NCI-H2227 treated with DMSO at 0.1 percent for 48 hours (cell line): Measurements from ENCODE around the gene PPP1R8.
"Not testable (repeated sequence)": the region's sequence is repeated elsewhere in the genome, so short reads cannot be mapped to it uniquely, and the experiment has no call there.

Source experiments
- DNase-seq: peaks from one replicate; lab custom pipeline; 2025; lab: John Stamatoyannopoulos, UW

The PPP1R8 gene

DNA sequence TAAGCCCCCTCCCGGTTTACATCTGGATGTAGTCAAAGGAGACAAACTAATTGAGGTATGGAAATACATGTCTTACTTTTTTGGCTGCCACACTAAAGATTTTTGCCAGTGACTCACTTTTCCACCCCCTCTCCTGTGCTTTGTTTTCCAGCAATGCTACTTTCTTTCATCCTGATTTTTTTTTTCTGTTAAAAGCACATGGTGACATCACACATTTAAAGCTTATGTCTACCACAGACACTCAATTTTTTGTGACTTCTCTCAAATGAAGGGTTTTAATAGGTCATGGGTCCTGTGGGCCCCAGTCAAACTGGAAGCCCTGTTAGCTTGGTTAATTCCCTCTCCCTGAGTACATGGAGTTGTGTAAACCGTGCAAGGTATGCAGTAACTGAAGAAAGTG lies 2.2 kb downstream of the PPP1R8 start:
- no peak for DNase-seq

DNA sequence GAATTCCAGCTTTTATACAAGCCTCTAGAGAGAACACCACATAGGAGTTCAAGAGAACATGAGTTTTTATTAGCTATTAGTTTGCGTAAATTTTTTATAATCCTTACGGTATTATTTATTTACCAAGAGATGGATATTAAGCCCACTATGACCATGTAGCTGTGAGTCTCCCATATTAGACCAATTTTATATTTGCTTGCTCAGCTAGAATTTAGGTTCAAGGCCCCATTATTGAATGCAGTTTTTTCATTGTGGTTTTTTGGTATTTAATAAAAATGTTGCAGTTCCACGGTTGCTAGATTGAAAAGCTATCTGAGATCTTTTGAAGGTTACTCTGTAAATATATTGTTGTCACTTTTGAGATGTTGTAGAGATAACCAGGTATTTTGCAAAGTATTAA lies 2.9 kb downstream of the PPP1R8 start:
- no peak for DNase-seq

DNA sequence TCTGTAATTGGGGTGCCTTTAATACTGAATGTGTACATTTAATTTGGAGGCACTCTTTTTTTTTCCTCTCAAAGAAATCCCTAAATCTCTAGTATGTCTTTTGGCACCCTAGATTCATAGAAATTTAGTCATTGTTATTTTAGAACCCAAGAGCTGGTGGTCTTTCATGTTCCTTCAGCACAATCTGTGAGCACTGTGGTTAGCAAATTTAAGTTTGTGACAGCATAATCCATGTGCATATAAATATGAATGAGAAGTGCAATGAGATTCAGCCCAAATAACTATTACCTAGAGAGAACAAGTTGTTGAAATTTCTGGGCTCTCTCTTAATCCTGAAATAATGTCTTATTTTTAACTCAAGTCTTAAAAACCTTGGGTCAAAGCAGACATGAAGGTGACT lies 4.5 kb downstream of the PPP1R8 start:
- no peak for DNase-seq

DNA sequence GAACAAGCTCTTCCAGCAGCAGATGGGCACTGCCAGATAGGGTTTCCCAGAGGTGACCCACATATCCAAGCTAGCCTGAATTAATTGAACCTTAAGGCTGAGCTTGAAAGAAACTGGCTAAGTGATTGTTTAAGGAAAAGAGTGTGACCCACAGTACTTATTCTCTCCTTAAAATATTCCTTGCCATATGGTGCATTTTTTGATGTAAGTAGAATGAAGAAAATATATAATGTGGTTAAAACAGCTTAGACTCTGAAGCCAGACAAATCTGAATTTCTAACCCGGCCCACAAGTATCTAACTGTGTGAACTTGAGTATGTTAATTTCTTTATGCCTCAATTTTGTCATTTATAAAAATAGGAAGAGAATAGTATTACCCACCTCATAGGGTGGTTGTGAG lies 4.9 kb downstream of the PPP1R8 start:
- no peak for DNase-seq

DNA sequence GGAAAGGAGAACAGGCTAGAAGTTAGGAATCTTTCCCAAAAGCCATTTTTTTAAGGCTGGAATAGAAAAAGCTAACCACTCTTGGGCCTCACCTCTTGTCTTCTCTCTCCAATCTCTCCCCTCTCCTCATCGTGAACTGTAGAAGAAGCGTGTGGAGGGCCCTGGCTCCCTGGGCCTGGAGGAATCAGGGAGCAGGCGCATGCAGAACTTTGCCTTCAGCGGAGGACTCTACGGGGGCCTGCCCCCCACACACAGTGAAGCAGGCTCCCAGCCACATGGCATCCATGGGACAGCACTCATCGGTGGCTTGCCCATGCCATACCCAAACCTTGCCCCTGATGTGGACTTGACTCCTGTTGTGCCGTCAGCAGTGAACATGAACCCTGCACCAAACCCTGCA lies 19.4 kb downstream of the PPP1R8 start:
- no peak for DNase-seq

DNA sequence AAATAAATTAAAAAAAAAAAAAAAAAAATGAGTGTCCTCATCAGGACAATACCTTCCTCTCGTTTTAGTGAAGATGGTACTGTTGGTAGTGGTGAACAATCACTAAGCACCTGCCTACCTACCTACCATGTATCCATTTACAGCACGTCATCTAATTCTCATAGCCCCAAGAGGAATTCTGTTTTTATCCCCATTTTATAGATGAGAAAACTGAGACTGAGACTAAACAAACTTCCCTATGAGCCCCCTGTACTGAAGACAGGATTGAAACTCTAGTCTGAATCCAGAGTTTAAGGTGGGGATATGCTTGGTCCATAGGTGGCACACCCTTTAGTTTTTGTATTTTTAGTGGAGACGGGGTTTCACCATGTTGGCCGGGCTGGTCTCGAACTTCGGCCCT lies 24.5 kb downstream of the PPP1R8 start:
- DNase-seq, result no peak

DNA sequence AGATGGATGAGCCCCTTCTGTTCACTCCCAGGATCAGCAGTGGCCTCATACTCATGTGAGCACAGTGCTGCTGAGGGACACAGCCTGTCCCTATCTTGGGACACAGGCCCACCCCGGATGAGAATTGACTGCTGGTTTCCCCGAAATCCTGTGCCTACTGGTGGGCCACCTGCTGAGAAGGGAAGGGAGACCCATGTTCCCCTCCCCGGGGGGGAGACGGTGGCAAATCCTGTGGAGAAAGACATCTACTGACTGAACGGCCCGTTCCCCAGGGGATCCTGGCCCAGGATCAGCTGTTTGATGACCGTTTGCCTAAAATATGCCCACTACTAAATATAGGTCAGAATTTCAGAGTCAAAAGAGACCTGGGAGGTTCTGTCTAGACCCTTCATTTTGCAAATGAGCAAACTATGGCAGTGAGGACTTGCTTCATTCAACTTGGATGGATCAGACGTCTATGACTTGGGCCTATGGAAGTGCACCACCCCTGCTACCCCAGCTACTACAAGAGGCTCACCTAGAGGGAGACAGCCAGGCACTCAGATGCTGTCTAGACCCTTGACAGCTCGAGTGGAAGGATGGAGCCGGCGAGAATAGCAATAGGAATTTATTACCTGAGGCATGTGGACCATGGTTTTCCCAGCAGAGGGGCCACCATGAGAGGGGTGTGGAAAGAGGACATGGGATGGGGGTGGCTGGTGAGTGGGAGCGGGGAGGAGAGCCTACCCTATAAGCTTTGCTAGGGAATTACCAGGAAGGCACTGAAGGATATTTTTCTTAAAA lies 26.2 kb downstream of the PPP1R8 start:
- DNase-seq, result no peak

DNA sequence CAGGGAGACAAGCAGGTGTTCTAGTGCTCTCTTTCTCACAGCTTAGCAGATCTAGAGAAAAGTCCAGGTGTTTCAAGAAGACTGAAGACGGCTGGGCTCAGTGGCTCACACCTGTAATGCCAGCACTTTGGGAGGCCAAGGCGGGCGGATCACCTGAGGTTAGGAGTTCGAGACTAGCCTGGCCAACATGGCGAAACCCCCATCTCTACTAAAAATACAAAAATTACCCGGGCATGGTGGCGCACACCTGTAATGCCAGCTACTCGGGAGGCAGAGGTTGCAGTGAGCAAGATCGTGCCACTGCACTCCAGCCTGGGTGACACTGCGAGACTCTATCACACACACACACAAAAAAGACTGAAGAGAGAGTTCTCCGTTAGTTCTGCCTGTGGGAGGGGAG lies 27.0 kb downstream of the PPP1R8 start:
- not testable (repeated sequence) for DNase-seq

DNA sequence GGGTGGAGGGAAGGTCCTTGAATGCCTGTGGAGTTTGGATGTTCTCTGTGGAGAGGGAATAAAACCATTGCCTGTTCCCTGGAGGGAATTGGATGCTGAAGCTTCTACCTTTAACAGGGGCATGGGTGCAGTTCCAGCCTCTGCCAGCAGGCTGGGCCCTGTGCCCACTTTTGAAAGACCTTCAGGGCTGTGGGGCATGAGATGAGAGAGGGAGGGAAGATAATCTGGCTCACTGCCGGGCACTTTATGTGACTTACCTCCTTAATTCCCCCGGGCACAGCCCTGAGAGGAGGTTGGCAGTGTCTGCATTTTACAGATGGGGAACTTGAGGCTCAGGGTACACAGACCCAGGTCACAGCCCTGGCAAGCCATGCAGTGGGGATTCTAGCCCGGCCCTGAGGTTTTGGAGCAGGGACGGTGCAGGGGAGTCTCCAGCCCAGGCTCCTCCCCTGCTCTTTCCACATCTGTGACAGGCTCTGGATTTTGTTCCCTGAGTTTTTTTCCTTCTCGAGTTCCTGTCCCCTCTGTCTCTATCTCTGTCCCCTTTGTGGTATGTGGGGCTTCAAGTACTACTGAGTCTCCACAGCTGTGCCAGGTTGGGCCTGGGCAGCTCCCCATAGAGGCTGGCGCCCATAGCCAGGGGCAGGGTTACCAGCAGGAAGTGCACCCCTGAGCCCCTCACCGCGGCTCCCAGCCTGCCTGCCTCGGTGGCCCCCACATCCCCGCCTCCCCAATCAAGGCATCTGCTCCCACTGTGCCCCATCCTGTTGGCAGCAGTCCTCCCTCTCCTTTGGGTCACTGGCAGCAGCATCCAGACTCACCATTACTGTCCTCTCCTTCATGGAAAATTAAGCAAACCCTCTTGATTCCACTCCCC lies 27.7 kb downstream of the PPP1R8 start:
- peak; percentile 72 for DNase-seq

DNA sequence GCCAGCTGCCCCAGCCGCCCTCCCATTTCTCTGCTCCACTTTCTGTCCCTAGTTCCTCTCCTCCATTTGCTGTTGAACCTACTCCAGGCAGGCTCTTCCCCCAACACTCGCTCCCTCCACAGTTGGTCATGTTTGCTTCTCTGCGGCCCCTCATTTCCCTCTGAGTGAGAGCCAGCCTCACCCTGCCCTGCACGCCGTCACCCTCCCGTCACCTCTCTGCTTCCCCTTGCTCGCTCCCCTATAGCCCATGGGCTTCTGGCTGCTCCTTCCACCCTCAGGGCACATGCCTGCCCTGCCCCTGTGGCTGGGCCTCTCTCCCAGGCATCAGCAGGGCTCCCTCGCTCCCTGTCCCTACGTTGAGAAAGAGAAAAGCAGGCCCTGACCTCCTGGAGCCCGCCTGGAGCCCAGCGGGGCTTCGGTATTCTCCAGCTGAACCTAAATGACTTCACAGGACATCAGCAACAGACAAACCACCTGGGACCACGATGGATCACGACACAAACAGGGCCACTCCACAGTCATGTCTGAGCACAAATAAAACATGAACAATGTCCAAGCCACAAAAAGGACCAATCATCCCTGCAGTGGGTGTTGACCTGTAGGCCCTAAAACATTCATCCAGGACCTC lies 28.5 kb downstream of the PPP1R8 start:
- DNase-seq, result no peak

DNA sequence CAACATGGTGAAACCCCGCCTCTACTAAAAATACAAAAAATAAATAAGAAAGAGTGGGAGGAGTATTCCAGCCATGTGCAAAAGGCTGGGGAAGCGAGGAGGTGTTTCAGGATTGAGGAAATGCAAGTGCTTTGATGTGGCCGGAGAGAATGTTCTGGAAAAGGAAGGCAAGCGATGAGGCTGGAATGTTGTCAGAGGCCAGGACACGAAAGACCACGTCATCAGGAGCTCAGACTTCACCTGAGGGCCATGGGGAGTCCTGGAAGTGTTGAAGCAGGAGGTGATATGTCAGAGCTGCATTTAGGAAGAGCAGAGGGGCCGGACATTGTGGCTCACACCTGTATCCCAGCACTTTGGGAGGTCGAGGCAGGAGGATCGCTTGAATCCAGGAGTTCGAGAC lies 30.9 kb downstream of the PPP1R8 start:
- DNase-seq, result no peak

DNA sequence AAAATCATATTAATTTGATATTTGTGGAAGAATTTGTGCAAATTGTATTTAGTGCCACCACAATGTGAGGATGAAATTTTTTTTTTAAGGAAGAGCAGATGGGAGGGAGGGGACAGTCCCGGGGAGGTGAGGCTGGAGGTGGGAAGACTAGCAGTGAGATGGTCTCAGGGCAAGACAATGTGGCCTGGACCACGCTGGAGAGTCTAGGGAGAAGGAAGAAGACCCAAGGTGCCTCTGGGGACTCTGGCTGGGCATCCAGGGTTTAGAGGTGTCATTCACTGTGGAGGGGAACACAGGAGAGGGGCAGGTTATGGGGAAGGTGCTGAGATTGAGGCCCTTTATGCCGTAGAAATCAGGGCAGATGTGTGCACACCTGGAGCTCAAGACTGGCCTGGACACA lies 31.4 kb downstream of the PPP1R8 start:
- no peak for DNase-seq

DNA sequence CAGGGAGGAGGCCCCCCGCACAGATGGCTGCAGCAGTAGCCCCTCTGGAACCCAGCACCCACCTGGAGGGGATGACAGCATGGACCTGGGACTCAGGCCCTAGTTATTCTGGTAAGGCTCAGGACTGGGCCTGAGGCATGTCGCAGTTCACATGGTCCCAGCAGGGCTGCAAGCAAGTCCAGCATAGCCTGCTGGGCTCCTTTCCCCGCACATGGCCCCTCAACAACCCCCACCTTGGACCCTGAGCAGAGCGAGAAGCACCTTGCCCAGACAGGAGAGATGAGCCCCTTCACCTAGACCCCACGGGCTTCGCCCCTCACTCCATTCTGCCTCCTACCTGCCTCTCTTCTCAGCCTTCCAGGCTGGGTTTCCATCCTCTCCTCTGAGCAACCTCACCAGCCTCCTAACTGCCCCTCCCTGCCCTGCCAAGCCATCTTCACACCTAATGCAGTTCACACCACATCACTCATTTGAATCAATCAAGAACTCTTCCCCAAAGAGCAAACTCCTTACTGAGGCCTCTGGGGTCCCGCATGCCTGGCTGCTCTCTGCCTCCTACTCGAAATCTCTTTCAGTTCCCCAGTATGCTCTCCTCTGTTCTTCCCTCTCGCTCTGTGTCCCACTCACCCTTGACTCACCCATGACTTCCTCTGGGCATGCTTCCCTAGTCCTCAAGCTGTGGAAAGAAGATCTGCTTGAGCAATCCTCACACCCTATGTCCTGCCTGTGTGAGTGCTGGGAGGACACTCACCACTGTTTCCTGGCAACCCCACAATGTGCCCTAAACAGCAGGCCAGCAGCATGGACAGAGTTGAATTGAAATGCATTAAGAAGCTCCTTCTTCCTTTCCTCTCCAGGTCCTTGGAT lies 32.3 kb downstream of the PPP1R8 start:
- no peak for DNase-seq

DNA sequence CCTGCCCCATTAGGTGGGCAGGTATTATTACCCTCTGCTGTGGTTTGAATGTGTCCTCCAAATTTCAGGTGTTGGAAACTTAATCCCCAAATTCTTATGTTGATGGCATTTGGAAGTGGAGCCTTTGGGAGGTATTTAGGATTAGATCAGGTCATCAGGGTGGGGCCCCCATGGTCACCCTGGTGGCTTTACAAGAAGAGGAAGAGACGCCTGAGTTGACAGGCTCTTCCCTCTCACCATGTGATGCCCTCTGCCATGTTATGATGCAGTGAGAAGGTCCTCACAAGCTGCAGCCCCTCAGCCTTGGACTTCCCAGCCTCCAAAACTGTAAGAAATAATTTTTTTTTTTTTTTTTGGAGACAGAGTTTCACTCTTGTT lies 32.9 kb downstream of the PPP1R8 start:
- DNase-seq, result no peak

DNA sequence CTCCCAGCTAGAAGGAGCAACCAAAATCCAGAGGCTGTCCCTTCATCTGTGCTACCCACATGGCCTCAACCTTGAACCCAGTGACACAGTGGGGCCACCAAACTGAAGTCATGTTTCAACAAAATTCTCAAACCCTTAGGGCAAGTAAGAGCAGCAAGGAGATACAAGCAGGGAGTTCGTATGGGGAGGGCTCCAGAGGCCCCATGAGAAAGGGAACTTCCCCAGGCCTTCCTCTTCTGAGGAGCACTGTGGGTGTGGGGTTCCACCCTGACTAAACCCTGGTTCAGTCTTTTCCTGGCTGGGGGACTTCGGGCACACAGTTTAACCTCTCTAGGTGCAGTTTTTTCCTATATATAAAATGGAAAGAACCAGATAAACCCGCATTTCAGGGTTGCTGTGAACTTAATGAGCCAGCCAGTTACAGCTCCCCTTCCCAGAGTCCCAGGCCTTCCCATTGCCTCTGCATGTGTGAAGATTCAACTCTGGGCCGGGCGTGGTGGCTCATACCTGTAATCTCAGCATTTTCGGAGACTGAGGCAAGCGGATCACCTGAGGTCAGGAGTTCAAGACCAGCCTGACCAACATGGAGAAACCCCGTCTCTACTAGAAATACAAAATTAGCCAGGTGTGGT lies 33.8 kb downstream of the PPP1R8 start:
- no peak for DNase-seq

DNA sequence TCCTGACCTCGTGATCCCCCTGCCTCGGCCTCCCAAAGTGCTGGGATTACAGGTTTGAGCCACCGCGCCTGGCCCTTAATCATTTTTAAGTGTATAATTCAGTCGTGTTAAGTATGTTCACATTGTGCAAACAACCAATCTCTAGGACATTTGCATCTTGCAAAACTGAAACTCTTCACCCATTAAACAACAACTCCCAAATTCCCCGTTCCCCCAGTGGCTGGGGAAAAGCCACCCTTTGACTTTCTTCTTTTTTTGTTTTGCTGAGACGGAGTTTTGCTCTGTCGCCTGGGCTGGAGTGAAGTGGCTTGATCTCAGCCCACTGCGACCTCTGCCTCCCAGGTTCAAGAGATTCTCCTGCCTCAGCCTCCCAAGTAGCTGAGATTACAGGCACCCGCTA lies 35.2 kb downstream of the PPP1R8 start:
- DNase-seq, result no peak

DNA sequence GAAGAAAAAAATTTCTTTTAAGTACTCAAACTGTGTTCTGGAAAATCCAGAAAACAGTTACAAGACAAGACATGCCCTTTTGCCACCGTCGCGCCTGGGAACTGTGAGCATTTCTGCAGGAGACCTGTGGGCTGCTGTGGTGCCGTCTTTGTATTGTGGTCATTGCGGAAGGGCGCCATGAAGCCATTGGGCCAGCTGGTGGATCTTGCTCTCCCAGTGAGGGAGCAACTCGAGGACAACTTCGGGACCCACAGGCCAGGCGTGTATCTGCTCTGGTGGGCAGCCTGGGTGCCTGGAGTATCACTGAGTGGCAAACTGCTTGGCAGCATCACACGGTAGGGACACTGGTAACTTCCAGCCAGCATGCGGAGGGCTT lies 38.0 kb downstream of the PPP1R8 start:
- DNase-seq, result no peak

DNA sequence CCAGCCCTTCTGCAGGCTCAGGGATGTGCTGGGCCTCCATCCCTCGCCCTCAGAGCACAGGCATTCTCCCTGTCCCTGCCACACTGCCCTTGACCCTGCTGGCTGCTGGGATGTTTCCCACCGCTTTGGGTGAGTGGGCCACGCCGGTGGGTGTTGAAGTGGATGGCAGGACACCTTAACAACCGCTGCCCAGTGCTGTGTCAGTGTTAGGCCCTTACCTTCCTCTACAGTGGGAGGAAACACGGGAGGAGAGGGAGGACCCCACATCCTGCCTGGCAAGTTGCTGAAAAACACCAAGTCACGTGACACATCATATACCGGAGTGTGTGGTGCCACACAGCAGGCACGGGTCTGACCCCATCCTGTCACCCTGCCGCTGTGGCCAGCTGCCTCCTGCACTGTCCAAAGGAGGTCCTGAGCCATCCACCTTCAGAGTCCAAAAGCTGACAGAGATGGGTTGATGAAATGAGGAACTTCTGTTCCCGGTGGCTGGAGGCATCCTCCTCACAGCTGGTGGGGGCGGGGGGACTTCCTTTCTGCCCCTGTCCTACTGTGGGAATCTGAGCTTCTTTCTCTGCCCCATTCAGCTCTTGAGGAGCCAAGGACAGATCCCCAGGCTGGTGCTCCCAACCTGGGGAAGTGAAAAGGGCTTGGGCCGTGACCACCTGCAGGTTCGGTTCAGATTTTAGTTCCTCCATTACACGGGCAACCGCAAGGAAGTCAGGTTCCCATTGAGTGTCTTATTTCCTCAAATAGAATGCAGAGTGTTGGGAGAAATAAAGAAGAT lies 38.5 kb downstream of the PPP1R8 start:
- no peak for DNase-seq

DNA sequence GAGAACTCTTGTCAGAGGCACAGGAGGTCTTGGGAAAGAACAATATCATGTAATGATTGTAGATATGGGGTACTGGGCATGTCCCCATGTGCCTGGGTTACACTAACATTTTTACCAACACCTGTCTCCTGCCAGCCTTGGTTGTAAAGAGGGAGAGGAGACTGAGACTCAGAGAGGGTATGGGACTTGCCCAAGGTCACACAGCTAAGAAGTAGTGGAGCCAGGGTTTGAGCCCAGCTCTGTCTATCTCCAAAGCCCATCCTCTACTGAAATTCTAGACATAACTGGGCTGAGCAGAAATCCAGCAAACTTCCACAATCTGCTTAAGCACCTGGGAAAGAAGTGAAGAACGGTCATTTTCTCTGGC lies 39.1 kb downstream of the PPP1R8 start:
- DNase-seq, result no peak

DNA sequence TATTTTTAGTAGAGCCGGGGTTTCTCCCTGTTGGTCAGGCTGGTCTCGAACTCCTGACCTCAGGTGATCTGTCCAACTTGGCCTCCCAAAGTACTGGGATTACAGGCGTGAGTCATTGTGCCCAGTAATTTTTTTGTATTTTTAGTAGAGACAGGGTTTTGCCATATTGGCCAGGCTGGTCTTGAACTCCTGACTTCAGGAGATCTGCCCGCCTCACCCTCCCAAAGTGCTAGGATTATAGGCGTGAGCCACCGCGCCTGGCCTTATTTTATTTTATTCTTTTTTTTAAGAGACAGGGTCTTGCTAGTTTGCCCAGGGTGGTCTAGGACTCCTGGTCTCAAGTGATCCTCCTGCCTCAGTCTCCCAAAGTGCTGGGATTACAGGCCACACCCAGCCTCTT lies 40.5 kb downstream of the PPP1R8 start:
- not testable (repeated sequence) for DNase-seq
